ENCODE results near the gene RYR2. TPM values are rescaled to one million over a fixed set of nuclear protein-coding genes. Genes with fewer than 3 reads are reported as not detected.
A peak's percentile ranks its signal among the peaks of the same experiment; 100 is the strongest.

Gene RYR2
- total and polyA plus RNA-seq, 9 of the 15 experiments (the other 6 are each of a cell fraction or from before 2014, with no cell fraction given), result 0.03 to 0.42 (median 0.14) TPM

- no peaks in the 10 kb centered on the region for H4K20me1 ChIP-seq (replicated peaks; ENCODE audit: control insufficient read depth, insufficient read depth, low read length)
- no peak overlapping the region for H2AFZ ChIP-seq (ENCODE audit: low read depth, low read length)
- no peaks in the 10 kb centered on the region for H3K9me3 ChIP-seq (replicated peaks; ENCODE audit: control insufficient read depth, insufficient read depth, low read depth, low read length)
- ChIA-PET CTCF (ENCODE audit: low intra/inter-chr PET ratio) (no interaction called here), POLR2A (interaction anchor here (0.6 to 0.7 kb wide), 2 partner anchors 15 to 18 kb away, joined by 3 read pairs; no protein-coding TSS in a partner anchor)
- no peaks in the 10 kb centered on the region for H3K9me1 ChIP-seq (ENCODE audit: control insufficient read depth, insufficient read depth, low read length)
- H3K27ac ChIP-seq (ENCODE audit: extremely low read depth, low read depth, low read length), result no peak overlapping the region
- H3K27me3 ChIP-seq (ENCODE audit: control insufficient read depth in 2 of 2, insufficient read depth in 2 of 2, low read length in 2 of 2), result peaks cover 20 to 43% of the 10 kb centered on the region in 2 experiments
- ATAC-seq (peak; percentile 64), FAIRE-seq (no peak), DNase-seq (ENCODE audit: extremely low read depth in 1 of 4, low spot score in 3 of 4) (no peak)
- H3K9ac ChIP-seq (ENCODE audit: insufficient read depth in 1 of 2, low read depth in 2 of 2, low read length in 2 of 2), result no peak overlapping the region; a peak in 1 of 4 replicates
- in situ Hi-C loops (cut with MboI), result no loop called here
- 0 out of 5 replicates have a peak, but pooled peaks cover 0 to 4% of the 10 kb centered on the region in 2 experiments for H3K4me1 ChIP-seq (replicated peaks in 1 of 2; ENCODE audit: control insufficient read depth in 2 of 2, insufficient read depth in 2 of 2, low read length in 2 of 2)
- 6% methylated on average over 12 of the region's 12 CpGs for WGBS (ENCODE audit: insufficient coverage, low coverage, missing lambda C conversion rate)
- H3K4me3 ChIP-seq, result no peak overlapping the region
- no TSS peak for BruUV-seq (replicated peaks)
- TF ChIP-seq ZNF444 (CRISPR knock-in tag; IDR thresholded peaks at IDR 0.05) (no peak), SMAD2 (IDR thresholded peaks at IDR 0.05; ENCODE audit: low read depth, low read length) (no peak), ZNF12 (CRISPR knock-in tag; IDR thresholded peaks at IDR 0.05) (no peak), CCNT2 (IDR thresholded peaks at IDR 0.05; ENCODE audit: borderline replicate concordance, extremely low read depth, insufficient read length, low read depth, low read length) (no peak), ZNF778 (CRISPR knock-in tag; IDR thresholded peaks at IDR 0.05) (no peak), MCM5 (IDR thresholded peaks at IDR 0.05; ENCODE audit: low read depth) (no peak), ZNF354B (CRISPR knock-in tag; IDR thresholded peaks at IDR 0.05) (no peak), ZNF445 (CRISPR knock-in tag; IDR thresholded peaks at IDR 0.05; ENCODE audit: low read depth) (no peak), HOXB6 (CRISPR knock-in tag; IDR thresholded peaks at IDR 0.05; ENCODE audit: borderline replicate concordance) (no peak), BRD9 (IDR thresholded peaks at IDR 0.05; ENCODE audit: low read depth, partially characterized antibody) (no peak), ZNF699 (CRISPR knock-in tag; IDR thresholded peaks at IDR 0.05; ENCODE audit: insufficient replicate concordance) (no peak), XRCC4 (IDR thresholded peaks at IDR 0.05; ENCODE audit: extremely low read depth, insufficient read depth, insufficient read length) (no peak), SFPQ (IDR thresholded peaks at IDR 0.05; ENCODE audit: low read depth, low read length) (no peak), ZNF217 (CRISPR knock-in tag; IDR thresholded peaks at IDR 0.05) (no peak), ERF (CRISPR knock-in tag; IDR thresholded peaks at IDR 0.05) (no peak), CHAMP1 (IDR thresholded peaks at IDR 0.05) (no peak), MCM3 (IDR thresholded peaks at IDR 0.05) (no peak), RAD21 (CRISPR knock-in tag; conservative IDR thresholded peaks at IDR 0.05 in 1 of 2, IDR thresholded peaks at IDR 0.05 in 1 of 2) (no peak), ZNF175 (CRISPR knock-in tag; IDR thresholded peaks at IDR 0.05; ENCODE audit: low read depth) (no peak), RNF2 (IDR thresholded peaks at IDR 0.05) (no peak)
- H3K79me2 ChIP-seq (ENCODE audit: control insufficient read depth, insufficient read depth, low read length), result no peaks in the 10 kb centered on the region
- intact Hi-C loops (cut with micrococcal nuclease), result no loop called here
- H3K36me3 ChIP-seq (ENCODE audit: control insufficient read depth, insufficient read depth, low read length), result no peaks in the 10 kb centered on the region
- H3K4me2 ChIP-seq (ENCODE audit: insufficient read depth, low read length), result no peak overlapping the region
Observed at GRCh38 chr1:236997882-236998281, 44.1 kb upstream of the RYR2 start.
